Mucosa of rectum (tissue), 2 donors: ENCODE results near the gene SCAI.
"Not testable (repeated sequence)": the region's sequence is repeated elsewhere in the genome, so short reads cannot be mapped to it uniquely, and the experiment has no call there.

ENCODE experiments used
- H3K27ac ChIP-seq, 2 donors: one replicate each; pipeline ENCODE4 v1.7.0; 2013; ENCODE audit warnings: inconsistent platforms in 2 of 2, low read depth in 2 of 2, low read length in 2 of 2
- H3K27me3 ChIP-seq, 2 donors: one replicate each; pipeline ENCODE4 v1.7.0; 2013; ENCODE audit warnings: low read length in 2 of 2; ENCODE audit not compliant: control insufficient read depth in 2 of 2, insufficient read depth in 2 of 2
- H3K36me3 ChIP-seq, 2 donors: one replicate each; pipeline ENCODE4 v1.7.0; 2013; ENCODE audit warnings: low read length in 2 of 2; ENCODE audit not compliant: control insufficient read depth in 2 of 2, insufficient read depth in 2 of 2
- H3K4me1 ChIP-seq, 2 donors: one replicate each; pipeline ENCODE4 v1.7.0; 2013; ENCODE audit warnings: low read length in 2 of 2, mild to moderate bottlenecking in 1 of 2; ENCODE audit not compliant: control insufficient read depth in 2 of 2, insufficient read depth in 2 of 2
- H3K4me3 ChIP-seq, 2 donors: one replicate each; pipeline ENCODE4 v1.7.0; 2013; ENCODE audit warnings: low read length in 2 of 2
- H3K9ac ChIP-seq, 2 donors: one replicate each; pipeline ENCODE4 v1.7.0; 2013; ENCODE audit warnings: low read length in 2 of 2, low read depth in 1 of 2, mild to moderate bottlenecking in 1 of 2
- H3K9me3 ChIP-seq, 2 donors: one replicate each; pipeline ENCODE4 v1.7.0; 2013; ENCODE audit warnings: low read length in 2 of 2; ENCODE audit not compliant: control insufficient read depth in 2 of 2
- donor health status: healthy.
- donor health status: Normal muscosa, but diverticular disease.

The SCAI gene

DNA sequence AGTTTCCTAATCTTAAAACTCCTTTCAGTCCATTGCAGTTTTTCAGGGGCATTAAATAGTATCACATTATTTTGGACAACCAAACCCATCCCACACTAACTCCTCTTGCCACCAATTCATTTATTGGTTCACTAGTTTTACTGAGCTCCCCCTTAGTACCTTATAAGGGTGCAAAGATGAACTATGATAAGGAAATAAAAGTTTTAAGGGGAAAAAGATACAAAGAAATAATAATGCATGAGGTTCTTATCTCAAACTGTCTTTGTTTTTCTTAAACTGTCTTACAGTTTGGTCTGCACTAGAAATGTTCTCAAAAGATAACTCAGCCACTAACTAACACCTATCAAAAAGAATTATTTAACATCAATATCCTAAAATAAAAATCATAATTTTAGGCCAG lies 8.4 kb downstream of the SCAI start:
- no peaks in the 10 kb centered on the region for H3K36me3 ChIP-seq
- no peaks in the 10 kb centered on the region for H3K4me1 ChIP-seq
- H3K9me3 ChIP-seq: no peaks in the 10 kb centered on the region
- no peak overlapping the region for H3K4me3 ChIP-seq
- H3K27ac ChIP-seq: no peak overlapping the region
- H3K9ac ChIP-seq: no peak overlapping the region
- H3K27me3 ChIP-seq: no peaks in the 10 kb centered on the region

DNA sequence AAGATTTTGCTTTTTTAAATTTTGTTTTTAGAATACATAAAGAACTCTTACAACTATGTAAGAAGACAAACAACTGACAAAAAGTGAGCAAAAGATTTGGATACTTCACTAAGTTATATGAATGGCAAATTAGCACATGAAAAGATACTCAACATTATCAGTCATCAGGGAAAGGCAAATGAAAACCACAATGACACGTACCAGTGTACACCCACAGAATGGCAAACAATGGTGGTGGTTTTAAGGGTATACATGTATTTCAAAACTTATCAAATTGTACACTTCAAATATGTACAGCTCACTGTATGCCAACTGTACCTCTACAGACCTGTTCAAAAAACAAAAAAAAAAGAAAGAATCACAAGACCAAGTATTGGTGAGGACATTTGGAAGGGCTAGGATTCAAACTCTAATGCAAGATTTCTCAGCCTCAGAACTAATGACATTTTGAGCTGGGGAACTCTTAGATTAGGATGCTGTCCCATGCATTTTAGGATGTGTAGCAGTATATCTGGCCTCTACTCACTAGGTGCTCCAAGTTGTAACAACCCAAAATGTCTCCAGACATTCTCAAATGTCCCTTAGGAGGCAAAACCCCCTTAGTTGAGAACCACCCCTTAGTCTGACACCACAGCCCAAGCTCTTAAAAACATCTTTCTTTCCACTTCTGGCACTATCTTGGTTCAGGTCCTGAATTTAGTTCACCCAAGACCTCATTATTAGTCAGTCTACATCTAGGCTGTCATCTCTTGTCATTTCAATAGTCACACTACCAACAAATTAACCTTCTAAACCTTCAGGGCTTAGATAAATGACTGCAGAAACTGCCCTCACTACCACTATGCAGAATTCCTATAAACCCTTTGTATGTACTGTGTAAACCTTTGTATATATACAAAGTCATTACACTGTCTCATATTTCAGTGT lies 9.7 kb downstream of the SCAI start:
- no peaks in the 10 kb centered on the region for H3K27me3 ChIP-seq
- H3K27ac ChIP-seq: no peak overlapping the region
- no peak overlapping the region for H3K9ac ChIP-seq
- H3K9me3 ChIP-seq: no peaks in the 10 kb centered on the region
- no peaks in the 10 kb centered on the region for H3K4me1 ChIP-seq
- no peak overlapping the region for H3K4me3 ChIP-seq
- no peaks in the 10 kb centered on the region for H3K36me3 ChIP-seq

DNA sequence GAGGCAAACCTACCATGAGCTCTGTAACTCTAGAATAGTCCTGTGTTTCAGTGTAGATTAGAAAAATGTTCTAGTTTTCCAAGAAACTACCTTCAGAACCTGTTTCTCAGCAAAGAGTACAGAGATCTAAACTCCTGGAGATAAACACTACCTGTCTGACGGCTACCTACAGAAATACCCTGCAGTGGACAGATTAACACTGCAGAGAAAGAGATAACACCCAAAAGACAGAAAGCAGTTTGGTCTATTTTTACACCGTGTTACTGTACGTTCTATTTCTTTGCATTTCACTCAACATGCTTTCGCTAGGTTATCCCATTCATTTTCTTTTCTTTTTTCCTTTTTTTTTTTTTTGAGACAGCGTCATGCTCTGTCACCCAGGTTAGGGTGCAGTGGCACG lies 11.6 kb downstream of the SCAI start:
- no peak overlapping the region for H3K9ac ChIP-seq
- H3K27ac ChIP-seq: no peak overlapping the region

DNA sequence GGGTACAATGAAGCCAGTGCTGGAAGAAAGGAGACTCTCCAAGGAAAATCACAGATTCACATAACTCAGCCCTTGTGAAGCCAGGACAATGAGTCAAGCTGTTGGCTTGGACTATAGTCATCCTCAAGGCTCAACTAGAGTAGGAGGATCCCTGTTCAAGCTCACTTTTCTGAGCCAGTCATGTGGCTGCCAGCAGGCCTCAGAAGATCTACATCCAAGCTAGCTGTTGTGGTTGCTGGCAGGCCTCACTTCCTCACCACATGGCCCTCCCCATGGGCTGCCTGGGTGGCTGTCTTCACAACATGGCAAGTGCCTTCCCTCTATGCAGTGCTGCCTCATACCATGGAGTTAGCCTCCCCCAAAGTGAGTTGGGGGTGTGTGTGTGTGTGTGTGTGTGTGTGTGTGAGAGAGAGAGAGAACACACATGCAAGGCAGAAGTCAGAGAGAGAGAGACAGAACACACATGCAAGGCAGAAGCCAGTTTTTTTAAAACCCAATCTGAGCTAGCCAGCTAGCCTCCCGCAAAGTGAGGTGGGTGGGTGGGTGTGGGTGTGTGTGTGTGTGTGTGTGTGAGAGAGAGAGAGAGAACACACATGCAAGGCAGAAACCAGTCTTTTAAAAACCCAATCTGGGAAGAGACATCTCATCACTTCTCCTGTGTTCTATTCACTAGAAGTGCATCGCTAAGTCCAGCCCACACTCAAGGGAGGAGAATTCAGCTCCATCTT lies 17.1 kb downstream of the SCAI start:
- Histone ChIP-seq H3K27ac (peak overlapping the region in 1 of 2 donors; percentile 38), H3K4me1 (peaks cover 2% of the 10 kb centered on the region in 2 donors), H3K4me3 (no peak overlapping the region), H3K9ac (no peak overlapping the region), H3K9me3 (no peaks in the 10 kb centered on the region), H3K27me3 (no peaks in the 10 kb centered on the region), H3K36me3 (no peaks in the 10 kb centered on the region)

More for the DNA sequence above, 11.6 kb downstream of the SCAI start:
- no peaks in the 10 kb centered on the region for H3K4me1 ChIP-seq
- H3K27me3 ChIP-seq: no peaks in the 10 kb centered on the region
- H3K9me3 ChIP-seq: no peaks in the 10 kb centered on the region
- no peak overlapping the region for H3K4me3 ChIP-seq
- H3K36me3 ChIP-seq: no peaks in the 10 kb centered on the region

DNA sequence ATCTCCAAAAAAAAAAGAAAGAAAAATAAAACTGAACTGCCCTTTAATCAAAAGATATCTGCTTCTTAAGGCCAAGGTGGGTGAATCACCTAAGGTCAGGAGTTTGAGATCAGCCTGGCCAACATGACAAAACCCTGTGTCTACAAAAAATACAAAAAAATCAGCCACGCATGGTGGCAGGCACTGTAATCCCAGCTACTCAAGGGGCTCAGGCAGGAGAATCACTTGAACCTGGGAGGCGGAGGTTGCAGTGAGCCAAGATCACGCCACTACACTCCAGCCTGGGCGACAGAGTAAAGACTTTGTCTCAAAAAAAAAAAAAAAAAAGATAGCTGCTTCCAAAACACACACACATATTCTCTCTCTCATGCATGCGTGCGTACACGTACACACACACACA lies 17.8 kb downstream of the SCAI start:
- peak overlapping the region in 1 of 2 donors; percentile 38 for H3K27ac ChIP-seq

DNA sequence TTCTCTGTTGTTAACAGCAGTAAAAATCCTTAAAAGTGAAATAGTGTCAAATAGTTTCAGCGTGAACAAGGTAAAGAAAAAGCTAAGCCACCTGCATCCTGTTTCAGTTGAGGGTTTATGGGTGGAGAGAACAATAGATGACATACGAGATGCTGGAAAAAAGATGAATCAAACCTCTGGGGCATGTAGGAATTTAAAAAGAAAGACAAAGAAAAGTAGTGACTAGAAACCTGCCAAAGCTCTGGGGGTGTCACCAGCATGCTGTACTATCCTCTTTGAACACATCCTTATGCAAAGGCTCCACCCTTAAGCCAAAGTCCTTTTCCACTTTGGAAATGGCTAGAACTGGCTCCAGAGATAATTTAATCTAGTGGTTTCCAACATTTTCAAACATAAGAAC lies 22.2 kb downstream of the SCAI start:
- Histone ChIP-seq H3K36me3 (no peaks in the 10 kb centered on the region), H3K4me1 (peaks cover under 1% of the 10 kb centered on the region in 2 donors), H3K9me3 (no peaks in the 10 kb centered on the region), H3K27ac (no peak overlapping the region), H3K27me3 (no peaks in the 10 kb centered on the region), H3K4me3 (no peak overlapping the region), H3K9ac (no peak overlapping the region)

More for the DNA sequence above, 17.8 kb downstream of the SCAI start:
- no peaks in the 10 kb centered on the region for H3K36me3 ChIP-seq
- no peak overlapping the region for H3K4me3 ChIP-seq
- H3K9me3 ChIP-seq: no peaks in the 10 kb centered on the region
- no peaks in the 10 kb centered on the region for H3K27me3 ChIP-seq
- no peak overlapping the region for H3K9ac ChIP-seq
- peaks cover 2% of the 10 kb centered on the region in 2 donors for H3K4me1 ChIP-seq

DNA sequence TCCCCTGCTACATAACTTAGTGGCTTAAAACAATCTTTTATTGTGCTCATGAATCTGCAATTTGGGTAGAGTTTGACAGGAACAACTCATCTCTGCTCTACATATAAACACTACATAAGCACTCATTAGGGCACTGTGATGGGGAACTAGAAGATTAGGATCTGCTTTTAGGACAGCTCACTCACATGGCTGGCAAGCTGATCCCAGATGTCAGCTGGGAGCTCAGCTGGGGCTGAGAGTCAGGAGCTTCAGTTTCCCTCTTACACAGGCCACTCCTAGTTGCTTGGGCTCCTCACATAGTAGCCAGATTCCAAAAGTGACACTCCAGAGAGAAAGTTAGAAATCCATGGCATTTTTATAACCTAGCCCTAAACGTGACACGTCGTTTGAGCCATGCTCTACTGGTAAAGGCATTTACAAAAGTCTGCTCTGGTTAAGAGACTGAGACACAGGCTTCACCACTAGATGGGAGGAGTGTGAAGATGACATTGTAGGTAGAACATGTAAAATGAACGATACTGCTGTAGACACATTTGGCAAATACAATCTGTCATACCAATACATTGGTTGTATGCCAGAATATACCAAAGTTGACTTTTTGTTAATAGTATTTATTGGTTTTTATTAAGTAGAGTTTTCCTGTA lies 23.6 kb downstream of the SCAI start:
- Histone ChIP-seq H3K27me3 (no peaks in the 10 kb centered on the region), H3K4me1 (no peaks in the 10 kb centered on the region), H3K27ac (no peak overlapping the region), H3K9ac (no peak overlapping the region), H3K4me3 (no peak overlapping the region), H3K36me3 (no peaks in the 10 kb centered on the region), H3K9me3 (no peaks in the 10 kb centered on the region)

DNA sequence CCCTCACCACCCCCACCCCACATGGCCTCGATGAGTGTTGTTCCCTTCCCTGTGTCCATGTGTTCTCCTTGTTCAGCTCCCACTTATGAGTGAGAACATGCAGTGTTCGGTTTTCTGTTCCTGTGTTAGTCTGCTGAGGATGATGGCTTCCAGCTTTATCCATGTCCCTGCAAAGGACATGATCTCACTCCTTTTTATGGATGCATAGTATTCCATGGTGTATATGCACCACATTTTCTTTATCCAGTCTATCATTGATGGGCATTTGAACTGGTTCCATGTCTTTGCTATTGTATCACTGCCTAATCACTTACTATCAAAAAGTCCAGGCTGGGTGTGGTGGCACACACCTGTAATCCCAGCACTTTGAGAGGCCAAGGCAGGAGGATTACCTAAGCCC lies 24.6 kb downstream of the SCAI start:
- not testable (repeated sequence) for H3K27ac ChIP-seq, H3K4me1 ChIP-seq, H3K27me3 ChIP-seq, H3K36me3 ChIP-seq, H3K9me3 ChIP-seq, H3K9ac ChIP-seq, H3K4me3 ChIP-seq

DNA sequence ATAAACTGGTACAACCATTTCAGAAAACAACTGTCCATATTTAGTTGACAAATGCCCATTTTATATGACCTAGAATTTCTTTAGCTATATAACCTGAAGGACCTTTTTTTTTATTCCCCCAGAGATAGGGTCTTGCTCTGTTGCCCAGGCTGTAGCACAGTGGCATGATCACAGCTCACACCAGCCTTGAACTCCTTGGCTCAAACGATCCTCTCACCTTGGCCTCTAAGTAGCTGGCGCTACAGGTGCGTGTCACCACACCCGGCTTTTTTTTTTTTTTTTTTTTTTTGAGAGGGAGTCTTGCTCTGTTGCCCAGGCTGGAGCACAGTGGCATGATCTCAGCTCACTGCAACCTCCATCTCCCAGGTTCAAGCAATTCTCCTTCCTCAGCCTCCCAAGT lies 28.8 kb downstream of the SCAI start:
- H3K27me3 ChIP-seq, H3K27ac ChIP-seq, H3K9ac ChIP-seq, H3K9me3 ChIP-seq, H3K4me1 ChIP-seq, H3K4me3 ChIP-seq, H3K36me3 ChIP-seq: not testable (repeated sequence)

DNA sequence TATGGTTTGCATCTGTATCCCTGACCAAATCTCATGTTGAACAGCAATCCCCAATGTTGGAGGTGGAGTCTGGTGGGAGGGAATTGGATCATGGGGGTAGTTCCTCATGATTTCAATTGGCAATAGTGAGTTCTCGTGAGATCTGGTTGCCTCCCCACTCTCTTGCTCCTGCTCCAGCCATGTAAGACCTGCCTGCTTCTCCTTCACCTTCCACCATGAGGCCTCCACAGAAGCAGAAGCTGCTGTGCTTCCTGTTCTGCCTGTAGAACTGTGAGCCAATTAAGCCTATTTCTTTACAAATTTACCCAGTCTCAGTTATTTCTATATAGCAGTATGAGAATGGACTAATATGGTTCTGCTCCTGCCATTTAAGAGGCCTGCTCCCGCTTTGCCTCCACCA lies 32.9 kb downstream of the SCAI start:
- Histone ChIP-seq H3K27ac (no peak overlapping the region), H3K4me1 (no peaks in the 10 kb centered on the region), H3K36me3 (no peaks in the 10 kb centered on the region), H3K27me3 (no peaks in the 10 kb centered on the region), H3K9me3 (no peaks in the 10 kb centered on the region), H3K4me3 (no peak overlapping the region), H3K9ac (no peak overlapping the region)
